HL-60/S4 treated with retinoic acid at 250 ng/mL for 4 days and 3 days (cell line): ENCODE results near the gene CDC123.
"Not testable (repeated sequence)": the region's sequence is repeated elsewhere in the genome, so short reads cannot be mapped to it uniquely, and the experiment has no call there.

Experiments
- in situ Hi-C: fragments of 300-500 bp; cut with MboI; formaldehyde crosslinking; loops from 2 replicates; pipeline ENCODE4 v1.7.0; 2022; ENCODE audit warnings: low sequenced_read_pairs

Gene CDC123

GRCh38 chr10:12228851-12229250 is 32.9 kb downstream of the CDC123 start:
- in situ Hi-C loops, result no loop called here

GRCh38 chr10:12234687-12235086 is 38.7 kb downstream of the CDC123 start:
- in situ Hi-C loops, result not testable (repeated sequence)

- in situ Hi-C loops, result no loop called here
Observed at GRCh38 chr10:12235116-12235694, 39.2 kb downstream of the CDC123 start.

- in situ Hi-C loops, result no loop called here
Observed at GRCh38 chr10:12235796-12236195, 39.8 kb downstream of the CDC123 start.

GRCh38 chr10:12237265-12238220 is 41.6 kb downstream of the CDC123 start:
- in situ Hi-C loops, result no loop called here

- in situ Hi-C loops, result no loop called here
Observed at GRCh38 chr10:12238821-12239220, 42.8 kb downstream of the CDC123 start.

- in situ Hi-C loops, result no loop called here
Observed at GRCh38 chr10:12241810-12242529, 46.0 kb downstream of the CDC123 start.

- in situ Hi-C loops, result no loop called here
Observed at GRCh38 chr10:12243864-12244620, 48.1 kb downstream of the CDC123 start.

- in situ Hi-C loops, result no loop called here
Observed at GRCh38 chr10:12250181-12250580, 54.2 kb downstream of the CDC123 start.

- in situ Hi-C loops, result not testable (repeated sequence)
Observed at GRCh38 chr10:12250702-12251101, 54.7 kb downstream of the CDC123 start.

- in situ Hi-C loops, result no loop called here
Observed at GRCh38 chr10:12251581-12251980, 55.6 kb downstream of the CDC123 start.

GRCh38 chr10:12252882-12253546 is 57.0 kb downstream of the CDC123 start:
- in situ Hi-C loops, result no loop called here

- in situ Hi-C loops, result no loop called here
Observed at GRCh38 chr10:12255048-12255447, 59.1 kb downstream of the CDC123 start.

GRCh38 chr10:12259988-12260387 is 64.0 kb downstream of the CDC123 start:
- in situ Hi-C loops, result loop anchor here (10.0 kb wide), 1 partner anchor 395 kb away; no protein-coding TSS in a partner anchor

GRCh38 chr10:12262278-12262981 is 66.4 kb downstream of the CDC123 start:
- in situ Hi-C loops, result loop anchor here (10.0 kb wide), 1 partner anchor 392 kb away; no protein-coding TSS in a partner anchor

- in situ Hi-C loops, result loop anchor here (10.0 kb wide), 1 partner anchor 390 kb away; no protein-coding TSS in a partner anchor
Observed at GRCh38 chr10:12264204-12264940, 68.4 kb downstream of the CDC123 start.

GRCh38 chr10:12269056-12269455 is 73.1 kb downstream of the CDC123 start:
- in situ Hi-C loops, result loop anchor here (10.0 kb wide), 1 partner anchor 386 kb away; no protein-coding TSS in a partner anchor

- in situ Hi-C loops, result no loop called here
Observed at GRCh38 chr10:12271210-12271540, 75.2 kb downstream of the CDC123 start.

- in situ Hi-C loops, result not testable (repeated sequence)
Observed at GRCh38 chr10:12277862-12278261, 81.9 kb downstream of the CDC123 start.
